Measurements from ENCODE around the gene PLPP2.

DNA sequence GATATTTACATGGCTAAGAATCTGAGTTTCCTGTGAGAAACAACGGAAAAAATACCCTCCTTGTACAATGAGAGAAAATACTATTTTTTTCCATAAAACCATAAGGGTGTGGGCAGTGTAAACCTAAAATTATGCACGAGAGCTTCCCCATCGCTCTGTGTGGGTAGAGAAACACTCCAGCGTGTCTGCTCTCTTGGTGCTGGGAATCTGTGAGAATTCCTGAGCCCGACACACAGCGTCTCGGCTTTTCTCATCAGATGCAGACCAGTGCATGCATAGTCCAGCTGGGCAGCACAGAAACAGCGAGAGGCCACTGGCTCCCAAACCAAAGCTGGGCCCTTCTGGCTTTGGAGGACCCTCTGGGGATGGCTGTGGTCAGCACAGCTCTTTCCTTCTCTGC, 12.0 kb downstream of the PLPP2 start:
- TF ChIP-seq YY1 (IDR thresholded peaks at IDR 0.05; ENCODE audit: insufficient read depth, insufficient read length) (no peak), ZNF274 (IDR thresholded peaks at IDR 0.05; ENCODE audit: low read depth, low read length) (no peak)

Data from NT2/D1 (cell line).